Memory B cell (primary cell): ENCODE results near the gene SH3TC1.

Experiments used
- ATAC-seq: fragments of 150-1000 bp; cut with Tn5 transposase; 2 replicates; pipeline ENCODE4 v1.10.0; 2021; ENCODE audit warnings: low read depth, mild to moderate bottlenecking, moderate library complexity
- DNase-seq, 2 donors: peaks; one replicate each; pipeline ENCODE4 v3.0.0; 2022; ENCODE audit warnings: low spot score in 2 of 2
- H3K27ac Mint-ChIP-seq: one replicate; pipeline ENCODE4 v1.8.0; 2022; ENCODE audit warnings: mild to moderate bottlenecking, moderate library complexity, mixed read lengths
- H3K27me3 Mint-ChIP-seq: one replicate; pipeline ENCODE4 v1.8.0; 2022; ENCODE audit warnings: mixed read lengths
- H3K36me3 Mint-ChIP-seq: one replicate; pipeline ENCODE4 v1.8.0; 2022; ENCODE audit warnings: mild to moderate bottlenecking, mixed read lengths
- H3K4me1 Mint-ChIP-seq: one replicate; pipeline ENCODE4 v1.8.0; 2022; ENCODE audit warnings: mixed read lengths
- H3K4me3 Mint-ChIP-seq: one replicate; pipeline ENCODE4 v1.8.0; 2022; ENCODE audit warnings: mild to moderate bottlenecking, moderate library complexity, mixed read lengths
- H3K9me3 Mint-ChIP-seq: one replicate; pipeline ENCODE4 v1.8.0; 2022; ENCODE audit warnings: mixed read lengths

Gene SH3TC1

GRCh38 chr4:8214136-8214535, 15.0 kb downstream of the SH3TC1 start:
- Mint-ChIP-seq H3K27me3 (no peaks in the 10 kb centered on the region), H3K9me3 (no peaks in the 10 kb centered on the region), H3K4me3 (no peak overlapping the region), H3K27ac (no peak overlapping the region), H3K36me3 (peaks cover 13% of the 10 kb centered on the region), H3K4me1 (no peaks in the 10 kb centered on the region)
- no peak for DNase-seq
- no peak for ATAC-seq

GRCh38 chr4:8215001-8215427, 15.9 kb downstream of the SH3TC1 start:
- H3K4me3 Mint-ChIP-seq = no peak overlapping the region
- ATAC-seq = no peak
- H3K27ac Mint-ChIP-seq = no peak overlapping the region
- H3K27me3 Mint-ChIP-seq = no peaks in the 10 kb centered on the region
- no peaks in the 10 kb centered on the region for H3K9me3 Mint-ChIP-seq
- no peaks in the 10 kb centered on the region for H3K4me1 Mint-ChIP-seq
- DNase-seq = no peak
- peaks cover 16% of the 10 kb centered on the region for H3K36me3 Mint-ChIP-seq

- Mint-ChIP-seq H3K27ac (no peak overlapping the region), H3K36me3 (peaks cover 23% of the 10 kb centered on the region), H3K9me3 (no peaks in the 10 kb centered on the region), H3K4me1 (peaks cover 2% of the 10 kb centered on the region), H3K4me3 (no peak overlapping the region), H3K27me3 (no peaks in the 10 kb centered on the region)
- no peak for ATAC-seq
- DNase-seq = no peak
Observed at GRCh38 chr4:8215641-8216442, 16.8 kb downstream of the SH3TC1 start.

GRCh38 chr4:8216443-8217245, 17.6 kb downstream of the SH3TC1 start:
- DNase-seq (no peak), ATAC-seq (no peak)
- H3K4me1 Mint-ChIP-seq = peaks cover 5% of the 10 kb centered on the region
- no peak overlapping the region for H3K4me3 Mint-ChIP-seq
- H3K27me3 Mint-ChIP-seq = no peaks in the 10 kb centered on the region
- H3K9me3 Mint-ChIP-seq = no peaks in the 10 kb centered on the region
- peaks cover 26% of the 10 kb centered on the region for H3K36me3 Mint-ChIP-seq
- H3K27ac Mint-ChIP-seq = no peak overlapping the region

GRCh38 chr4:8217246-8217511, 18.1 kb downstream of the SH3TC1 start:
- no peak for DNase-seq

GRCh38 chr4:8217871-8218270, 18.8 kb downstream of the SH3TC1 start:
- Mint-ChIP-seq H3K27me3 (no peaks in the 10 kb centered on the region), H3K4me1 (peaks cover 5% of the 10 kb centered on the region), H3K36me3 (peaks cover 32% of the 10 kb centered on the region), H3K27ac (no peak overlapping the region), H3K9me3 (no peaks in the 10 kb centered on the region), H3K4me3 (no peak overlapping the region)
- ATAC-seq (no peak), DNase-seq (no peak)

More at GRCh38 chr4:8217246-8217511, 18.1 kb downstream of the SH3TC1 start:
- no peak for ATAC-seq
- H3K36me3 Mint-ChIP-seq = peaks cover 26% of the 10 kb centered on the region
- no peak overlapping the region for H3K4me3 Mint-ChIP-seq
- H3K4me1 Mint-ChIP-seq = peaks cover 5% of the 10 kb centered on the region
- no peak overlapping the region for H3K27ac Mint-ChIP-seq
- no peaks in the 10 kb centered on the region for H3K9me3 Mint-ChIP-seq
- no peaks in the 10 kb centered on the region for H3K27me3 Mint-ChIP-seq

GRCh38 chr4:8218371-8219031, 19.4 kb downstream of the SH3TC1 start:
- Mint-ChIP-seq H3K36me3 (peaks cover 32% of the 10 kb centered on the region), H3K4me1 (peaks cover 5% of the 10 kb centered on the region), H3K27ac (no peak overlapping the region), H3K9me3 (no peaks in the 10 kb centered on the region), H3K27me3 (no peaks in the 10 kb centered on the region), H3K4me3 (no peak overlapping the region)
- DNase-seq (no peak), ATAC-seq (no peak)

GRCh38 chr4:8219236-8219635, 20.1 kb downstream of the SH3TC1 start:
- peaks cover 37% of the 10 kb centered on the region for H3K36me3 Mint-ChIP-seq
- no peak overlapping the region for H3K4me3 Mint-ChIP-seq
- ATAC-seq (no peak), DNase-seq (no peak)
- H3K27me3 Mint-ChIP-seq = no peaks in the 10 kb centered on the region
- peaks cover 5% of the 10 kb centered on the region for H3K4me1 Mint-ChIP-seq
- H3K27ac Mint-ChIP-seq = no peak overlapping the region
- no peaks in the 10 kb centered on the region for H3K9me3 Mint-ChIP-seq

GRCh38 chr4:8220661-8221450, 21.8 kb downstream of the SH3TC1 start:
- ATAC-seq (no peak), DNase-seq (no peak)
- Mint-ChIP-seq H3K4me3 (no peak overlapping the region), H3K36me3 (peaks cover 47% of the 10 kb centered on the region), H3K4me1 (peaks cover 5% of the 10 kb centered on the region), H3K27me3 (no peaks in the 10 kb centered on the region), H3K27ac (no peak overlapping the region), H3K9me3 (no peaks in the 10 kb centered on the region)

GRCh38 chr4:8221476-8221875, 22.4 kb downstream of the SH3TC1 start:
- Mint-ChIP-seq H3K9me3 (no peaks in the 10 kb centered on the region), H3K4me1 (peaks cover 5% of the 10 kb centered on the region), H3K36me3 (peaks cover 47% of the 10 kb centered on the region), H3K4me3 (no peak overlapping the region), H3K27ac (no peak overlapping the region), H3K27me3 (no peaks in the 10 kb centered on the region)
- no peak for DNase-seq
- ATAC-seq = no peak

- Mint-ChIP-seq H3K9me3 (no peaks in the 10 kb centered on the region), H3K27me3 (no peaks in the 10 kb centered on the region), H3K4me1 (peaks cover 5% of the 10 kb centered on the region), H3K36me3 (peaks cover 50% of the 10 kb centered on the region), H3K4me3 (no peak overlapping the region), H3K27ac (no peak overlapping the region)
- ATAC-seq = no peak
- DNase-seq = no peak
Observed at GRCh38 chr4:8221985-8222384, 22.9 kb downstream of the SH3TC1 start.

- H3K9me3 Mint-ChIP-seq = no peaks in the 10 kb centered on the region
- no peak for ATAC-seq
Observed at GRCh38 chr4:8222609-8223388, 23.7 kb downstream of the SH3TC1 start.

GRCh38 chr4:8224267-8224974, 25.3 kb downstream of the SH3TC1 start:
- Mint-ChIP-seq H3K9me3 (no peaks in the 10 kb centered on the region), H3K36me3 (peaks cover 46% of the 10 kb centered on the region), H3K27ac (no peak overlapping the region), H3K4me3 (no peak overlapping the region), H3K27me3 (no peaks in the 10 kb centered on the region), H3K4me1 (peaks cover 12% of the 10 kb centered on the region)
- ATAC-seq = no peak
- no peak for DNase-seq

More at GRCh38 chr4:8222609-8223388, 23.7 kb downstream of the SH3TC1 start:
- no peak overlapping the region for H3K27ac Mint-ChIP-seq
- no peak overlapping the region for H3K4me3 Mint-ChIP-seq
- no peak for DNase-seq
- H3K36me3 Mint-ChIP-seq = peaks cover 47% of the 10 kb centered on the region
- peaks cover 5% of the 10 kb centered on the region for H3K4me1 Mint-ChIP-seq
- no peaks in the 10 kb centered on the region for H3K27me3 Mint-ChIP-seq
